Measurements from ENCODE around the gene ALDH1L1.

The ALDH1L1 gene

GRCh38 chr3:126106336-126107202, 73.8 kb downstream of the ALDH1L1 start:
- no peaks in the 10 kb centered on the region for H3K9me3 ChIP-seq (ENCODE audit: control insufficient read depth in 2 of 2, low read length in 2 of 2)
- H3K4me3 ChIP-seq (ENCODE audit: low read length in 2 of 2): no peak overlapping the region
- H3K27ac ChIP-seq (ENCODE audit: low read depth in 2 of 2, low read length in 2 of 2): no peak overlapping the region
- H3K36me3 ChIP-seq (ENCODE audit: control insufficient read depth in 2 of 2, insufficient read depth in 2 of 2, low read length in 2 of 2): no peaks in the 10 kb centered on the region
- H3K27me3 ChIP-seq (ENCODE audit: control insufficient read depth in 2 of 2, insufficient read depth in 2 of 2, low read length in 2 of 2): no peaks in the 10 kb centered on the region
- H3K4me1 ChIP-seq (ENCODE audit: control insufficient read depth in 2 of 2, insufficient read depth in 2 of 2, low read length in 2 of 2): peaks cover 0 to 5% of the 10 kb centered on the region in 2 donors
- no peak overlapping the region for H3K9ac ChIP-seq (ENCODE audit: low read depth in 1 of 2, low read length in 2 of 2)

GRCh38 chr3:126105691-126106187, 74.6 kb downstream of the ALDH1L1 start:
- Histone ChIP-seq H3K27me3 (ENCODE audit: control insufficient read depth in 2 of 2, insufficient read depth in 2 of 2, low read length in 2 of 2) (no peaks in the 10 kb centered on the region), H3K36me3 (ENCODE audit: control insufficient read depth in 2 of 2, insufficient read depth in 2 of 2, low read length in 2 of 2) (no peaks in the 10 kb centered on the region), H3K27ac (ENCODE audit: low read depth in 2 of 2, low read length in 2 of 2) (no peak overlapping the region), H3K9me3 (ENCODE audit: control insufficient read depth in 2 of 2, low read length in 2 of 2) (no peaks in the 10 kb centered on the region), H3K9ac (ENCODE audit: low read depth in 1 of 2, low read length in 2 of 2) (no peak overlapping the region), H3K4me1 (ENCODE audit: control insufficient read depth in 2 of 2, insufficient read depth in 2 of 2, low read length in 2 of 2) (peaks cover 0 to 5% of the 10 kb centered on the region in 2 donors), H3K4me3 (ENCODE audit: low read length in 2 of 2) (no peak overlapping the region)

GRCh38 chr3:126104742-126105605, 75.4 kb downstream of the ALDH1L1 start:
- H3K9me3 ChIP-seq (ENCODE audit: control insufficient read depth in 2 of 2, low read length in 2 of 2): no peaks in the 10 kb centered on the region
- H3K27me3 ChIP-seq (ENCODE audit: control insufficient read depth in 2 of 2, insufficient read depth in 2 of 2, low read length in 2 of 2): no peaks in the 10 kb centered on the region
- H3K27ac ChIP-seq (ENCODE audit: low read depth in 2 of 2, low read length in 2 of 2): no peak overlapping the region
- peaks cover 0 to 5% of the 10 kb centered on the region in 2 donors for H3K4me1 ChIP-seq (ENCODE audit: control insufficient read depth in 2 of 2, insufficient read depth in 2 of 2, low read length in 2 of 2)
- no peak overlapping the region for H3K4me3 ChIP-seq (ENCODE audit: low read length in 2 of 2)
- H3K9ac ChIP-seq (ENCODE audit: low read depth in 1 of 2, low read length in 2 of 2): no peak overlapping the region
- H3K36me3 ChIP-seq (ENCODE audit: control insufficient read depth in 2 of 2, insufficient read depth in 2 of 2, low read length in 2 of 2): no peaks in the 10 kb centered on the region

DNA sequence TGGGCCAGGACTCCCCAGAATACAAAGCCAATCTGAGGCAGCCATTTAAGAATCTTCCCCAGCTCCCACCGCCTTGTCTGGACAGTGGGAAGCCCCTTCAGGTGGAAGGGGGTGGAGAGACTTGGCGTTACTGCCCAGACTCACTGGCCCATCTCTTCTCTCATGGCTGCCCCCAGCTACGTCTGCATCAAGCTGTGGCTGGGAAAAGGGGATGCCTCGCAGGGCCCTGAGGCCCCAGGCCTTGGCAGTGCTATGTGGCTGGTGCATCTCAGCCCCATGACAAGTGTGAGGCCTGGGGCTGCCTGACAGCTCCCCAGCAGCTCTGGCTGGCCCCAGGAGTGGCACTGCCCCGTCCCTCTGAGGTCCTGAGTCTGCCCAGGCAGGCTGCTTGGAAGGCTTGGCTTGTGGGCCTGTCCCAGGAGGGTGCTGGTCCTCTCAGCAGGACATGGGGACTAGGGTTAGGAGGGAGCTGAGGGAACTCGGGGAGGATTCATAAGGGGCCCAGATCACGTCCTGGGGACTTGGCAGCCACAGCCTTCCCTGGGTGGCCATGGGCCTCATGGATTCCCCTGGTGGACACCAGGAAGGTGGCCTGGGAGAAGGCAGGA, 76.3 kb downstream of the ALDH1L1 start:
- no peak overlapping the region for H3K9ac ChIP-seq (ENCODE audit: low read depth in 1 of 2, low read length in 2 of 2)
- no peak overlapping the region for H3K27ac ChIP-seq (ENCODE audit: low read depth in 2 of 2, low read length in 2 of 2)
- no peaks in the 10 kb centered on the region for H3K27me3 ChIP-seq (ENCODE audit: control insufficient read depth in 2 of 2, insufficient read depth in 2 of 2, low read length in 2 of 2)
- H3K36me3 ChIP-seq (ENCODE audit: control insufficient read depth in 2 of 2, insufficient read depth in 2 of 2, low read length in 2 of 2): no peaks in the 10 kb centered on the region
- H3K4me1 ChIP-seq (ENCODE audit: control insufficient read depth in 2 of 2, insufficient read depth in 2 of 2, low read length in 2 of 2): peaks cover 0 to 5% of the 10 kb centered on the region in 2 donors
- no peaks in the 10 kb centered on the region for H3K9me3 ChIP-seq (ENCODE audit: control insufficient read depth in 2 of 2, low read length in 2 of 2)
- no peak overlapping the region for H3K4me3 ChIP-seq (ENCODE audit: low read length in 2 of 2)

- H3K4me3 ChIP-seq (ENCODE audit: low read length in 2 of 2): no peak overlapping the region
- H3K4me1 ChIP-seq (ENCODE audit: control insufficient read depth in 2 of 2, insufficient read depth in 2 of 2, low read length in 2 of 2): peaks cover 0 to 5% of the 10 kb centered on the region in 2 donors
- no peaks in the 10 kb centered on the region for H3K27me3 ChIP-seq (ENCODE audit: control insufficient read depth in 2 of 2, insufficient read depth in 2 of 2, low read length in 2 of 2)
- H3K27ac ChIP-seq (ENCODE audit: low read depth in 2 of 2, low read length in 2 of 2): no peak overlapping the region
- H3K36me3 ChIP-seq (ENCODE audit: control insufficient read depth in 2 of 2, insufficient read depth in 2 of 2, low read length in 2 of 2): no peaks in the 10 kb centered on the region
- H3K9ac ChIP-seq (ENCODE audit: low read depth in 1 of 2, low read length in 2 of 2): no peak overlapping the region
- no peaks in the 10 kb centered on the region for H3K9me3 ChIP-seq (ENCODE audit: control insufficient read depth in 2 of 2, low read length in 2 of 2)
Observed at GRCh38 chr3:126103121-126104027, 77.0 kb downstream of the ALDH1L1 start.

DNA sequence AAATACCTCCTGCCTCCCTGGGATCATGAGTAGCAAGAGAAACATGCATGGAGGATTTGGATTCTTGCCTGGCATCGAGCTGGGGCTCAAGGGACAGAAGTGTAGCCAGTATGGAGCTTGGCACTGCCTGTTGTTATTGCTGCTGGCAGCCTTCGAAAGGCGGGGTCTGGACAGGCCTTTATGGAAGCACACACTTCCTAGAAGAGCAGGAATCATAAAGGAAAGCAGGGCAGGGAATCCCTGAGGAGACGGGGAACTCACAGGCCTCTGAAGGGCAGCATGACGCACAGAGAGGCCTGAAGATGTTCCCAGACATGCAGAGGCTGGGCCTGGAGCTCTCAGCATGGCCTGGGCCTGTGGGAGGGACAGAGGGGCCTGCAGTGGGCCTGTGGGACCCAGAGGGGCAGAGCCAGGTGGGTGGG, 77.8 kb downstream of the ALDH1L1 start:
- Histone ChIP-seq H3K36me3 (ENCODE audit: control insufficient read depth in 2 of 2, insufficient read depth in 2 of 2, low read length in 2 of 2) (no peaks in the 10 kb centered on the region), H3K27me3 (ENCODE audit: control insufficient read depth in 2 of 2, insufficient read depth in 2 of 2, low read length in 2 of 2) (no peaks in the 10 kb centered on the region), H3K27ac (ENCODE audit: low read depth in 2 of 2, low read length in 2 of 2) (no peak overlapping the region), H3K9me3 (ENCODE audit: control insufficient read depth in 2 of 2, low read length in 2 of 2) (no peaks in the 10 kb centered on the region), H3K4me3 (ENCODE audit: low read length in 2 of 2) (no peak overlapping the region), H3K4me1 (ENCODE audit: control insufficient read depth in 2 of 2, insufficient read depth in 2 of 2, low read length in 2 of 2) (peaks cover 0 to 5% of the 10 kb centered on the region in 2 donors), H3K9ac (ENCODE audit: low read depth in 1 of 2, low read length in 2 of 2) (no peak overlapping the region)

- Histone ChIP-seq H3K4me1 (ENCODE audit: control insufficient read depth in 2 of 2, insufficient read depth in 2 of 2, low read length in 2 of 2) (peaks cover 0 to 5% of the 10 kb centered on the region in 2 donors), H3K9me3 (ENCODE audit: control insufficient read depth in 2 of 2, low read length in 2 of 2) (peaks cover 0 to 2% of the 10 kb centered on the region in 2 donors), H3K4me3 (ENCODE audit: low read length in 2 of 2) (no peak overlapping the region), H3K9ac (ENCODE audit: low read depth in 1 of 2, low read length in 2 of 2) (no peak overlapping the region), H3K27ac (ENCODE audit: low read depth in 2 of 2, low read length in 2 of 2) (no peak overlapping the region), H3K27me3 (ENCODE audit: control insufficient read depth in 2 of 2, insufficient read depth in 2 of 2, low read length in 2 of 2) (no peaks in the 10 kb centered on the region), H3K36me3 (ENCODE audit: control insufficient read depth in 2 of 2, insufficient read depth in 2 of 2, low read length in 2 of 2) (no peaks in the 10 kb centered on the region)
Observed at GRCh38 chr3:126102011-126102410, 78.4 kb downstream of the ALDH1L1 start.

DNA sequence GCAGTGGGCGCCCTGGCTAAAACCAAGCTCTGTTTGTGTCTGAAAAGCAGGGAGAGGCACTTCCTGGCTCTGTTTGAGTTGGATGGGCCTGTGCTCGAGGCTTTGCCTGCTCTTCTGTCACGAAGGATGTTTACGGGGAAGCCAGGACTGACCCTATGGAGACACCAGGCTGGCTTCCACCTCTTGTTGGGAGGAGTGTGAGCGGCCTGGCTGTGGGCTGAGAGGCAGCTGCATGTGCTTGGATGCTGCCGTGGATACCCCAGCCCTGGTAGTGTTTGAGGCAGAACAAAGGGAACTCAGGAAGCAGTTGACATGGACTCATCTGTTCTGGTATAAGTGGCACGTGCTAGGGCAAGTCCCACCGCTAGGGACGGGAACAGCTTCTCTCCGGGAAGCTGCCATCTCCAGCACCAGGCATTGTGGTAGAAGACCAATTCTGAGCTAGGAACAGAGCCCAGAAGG, 78.8 kb downstream of the ALDH1L1 start:
- Histone ChIP-seq H3K9me3 (ENCODE audit: control insufficient read depth in 2 of 2, low read length in 2 of 2) (peaks cover 0 to 2% of the 10 kb centered on the region in 2 donors), H3K4me3 (ENCODE audit: low read length in 2 of 2) (no peak overlapping the region), H3K9ac (ENCODE audit: low read depth in 1 of 2, low read length in 2 of 2) (no peak overlapping the region), H3K27ac (ENCODE audit: low read depth in 2 of 2, low read length in 2 of 2) (no peak overlapping the region), H3K36me3 (ENCODE audit: control insufficient read depth in 2 of 2, insufficient read depth in 2 of 2, low read length in 2 of 2) (no peaks in the 10 kb centered on the region), H3K27me3 (ENCODE audit: control insufficient read depth in 2 of 2, insufficient read depth in 2 of 2, low read length in 2 of 2) (no peaks in the 10 kb centered on the region), H3K4me1 (ENCODE audit: control insufficient read depth in 2 of 2, insufficient read depth in 2 of 2, low read length in 2 of 2) (peaks cover 0 to 5% of the 10 kb centered on the region in 2 donors)

DNA sequence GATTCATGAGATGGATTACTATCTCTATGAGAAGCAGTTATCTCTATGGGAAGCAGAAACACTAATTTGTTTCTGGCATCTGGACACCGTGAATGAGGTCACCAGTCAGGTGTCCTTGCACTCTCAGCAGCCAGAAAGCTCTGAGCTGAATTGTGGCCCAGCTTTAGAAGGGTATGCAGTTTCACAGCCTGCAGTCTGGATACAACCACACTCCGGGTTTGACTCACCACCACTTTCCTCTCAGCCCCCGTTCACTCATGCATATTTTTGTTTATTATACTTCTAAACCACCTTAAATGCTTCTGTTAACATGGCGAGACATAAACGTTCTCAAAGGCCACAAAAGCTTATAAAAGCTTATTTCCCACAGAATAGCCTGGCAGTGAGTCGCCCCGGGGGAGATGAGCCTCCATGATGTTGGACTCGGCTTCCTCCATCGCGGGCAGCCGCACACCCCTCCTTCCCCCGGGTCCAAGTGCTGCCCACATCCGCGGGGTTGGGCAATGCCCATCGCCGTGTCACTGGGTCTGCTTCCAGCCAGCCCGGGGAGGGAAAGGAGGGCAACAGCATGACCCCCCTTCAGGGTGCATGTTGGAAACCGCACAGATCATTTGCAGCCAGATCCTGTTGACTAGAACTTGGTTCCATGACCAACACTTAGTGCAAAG, 79.6 kb downstream of the ALDH1L1 start:
- no peak overlapping the region for H3K4me3 ChIP-seq (ENCODE audit: low read length in 2 of 2)
- no peak overlapping the region for H3K9ac ChIP-seq (ENCODE audit: low read depth in 1 of 2, low read length in 2 of 2)
- no peak overlapping the region for H3K27ac ChIP-seq (ENCODE audit: low read depth in 2 of 2, low read length in 2 of 2)

More for the DNA sequence above, 79.6 kb downstream of the ALDH1L1 start:
- Histone ChIP-seq H3K4me1 (ENCODE audit: control insufficient read depth in 2 of 2, insufficient read depth in 2 of 2, low read length in 2 of 2) (peaks cover 0 to 5% of the 10 kb centered on the region in 2 donors), H3K36me3 (ENCODE audit: control insufficient read depth in 2 of 2, insufficient read depth in 2 of 2, low read length in 2 of 2) (no peaks in the 10 kb centered on the region), H3K27me3 (ENCODE audit: control insufficient read depth in 2 of 2, insufficient read depth in 2 of 2, low read length in 2 of 2) (no peaks in the 10 kb centered on the region), H3K9me3 (ENCODE audit: control insufficient read depth in 2 of 2, low read length in 2 of 2) (peaks cover 0 to 2% of the 10 kb centered on the region in 2 donors)

All from mucosa of rectum (tissue), 2 donors.